Cardiac muscle cell (in vitro differentiated cells and primary cell): ENCODE measurements around the gene LRRC4C. TPM values are rescaled to one million over a fixed set of nuclear protein-coding genes. Genes with fewer than 3 reads are reported as not detected.

Source experiments
- DNase-seq, 2 donors: peaks; one replicate each; pipeline versions ENCODE4 v3.0.0 to v3.0.0-alpha.2; 2010 to 2017; ENCODE audit warnings: low read depth in 1 of 2, low spot score in 1 of 2
- H3K27ac ChIP-seq: fragments of 200-600 bp; sonication (generic); 2 replicates; pipeline ENCODE4 v1.5.1; 2016
- H3K27me3 ChIP-seq: fragments of 200-600 bp; sonication (generic); 2 replicates; pipeline ENCODE4 v1.6.0; 2016; ENCODE audit warnings: control low read depth
- H3K36me3 ChIP-seq: fragments of 200-600 bp; sonication (generic); 2 replicates; pipeline ENCODE4 v1.5.1; 2016; ENCODE audit warnings: control low read depth
- H3K4me1 ChIP-seq: fragments of 200-600 bp; sonication (generic); 2 replicates; pipeline ENCODE4 v1.8.1; 2017; ENCODE audit warnings: low read depth, mild to moderate bottlenecking, mixed run types
- H3K4me3 ChIP-seq: fragments of 200-600 bp; sonication (generic); 2 replicates; pipeline ENCODE4 v1.5.1; 2016; ENCODE audit warnings: mild to moderate bottlenecking
- H3K9me3 ChIP-seq: fragments of 200-600 bp; sonication (generic); 2 replicates; pipeline ENCODE4 v1.5.1; 2017; ENCODE audit warnings: low read depth, mild to moderate bottlenecking, control low read depth
- CTCF ChIP-seq: IDR thresholded peaks from 2 replicates; pipeline ENCODE4 v1.5.1; 2012; ENCODE audit warnings: low read depth, mild to moderate bottlenecking, low read length
- polyA plus RNA-seq: library from polyadenylated mRNA; unstranded; fragments of >200 nt; fragmentation: Nextera tagmentation; extraction: Ambion mirVana; gene quantifications from 2 replicates; pipeline ENCODE4 v1.2.1, GENCODE V29; 2016
- total RNA-seq: library from RNA; depleted of rRNA; stranded (reverse); fragments of >200 nt; gene quantifications from 2 replicates; pipeline ENCODE4 v1.2.3, GENCODE V29; 2016

The LRRC4C gene
- total and polyA plus RNA-seq, 2 experiments from 2014 or later = 0.66 to 0.77 TPM

- DNase-seq = no peak
- Histone ChIP-seq H3K4me3 (no peak overlapping the region), H3K36me3 (no peaks in the 10 kb centered on the region), H3K9me3 (no peaks in the 10 kb centered on the region), H3K4me1 (no peaks in the 10 kb centered on the region), H3K27ac (no peak overlapping the region), H3K27me3 (no peaks in the 10 kb centered on the region)
- TF ChIP-seq CTCF = no peak
Measured at GRCh38 chr11:40998920-40999319, 460.5 kb downstream of the LRRC4C start.

- no peak overlapping the region for H3K4me3 ChIP-seq
- H3K4me1 ChIP-seq = no peaks in the 10 kb centered on the region
- no peak for TF ChIP-seq CTCF
- no peak for DNase-seq
- H3K27ac ChIP-seq = no peak overlapping the region
- no peaks in the 10 kb centered on the region for H3K36me3 ChIP-seq
- no peaks in the 10 kb centered on the region for H3K9me3 ChIP-seq
- no peaks in the 10 kb centered on the region for H3K27me3 ChIP-seq
Measured at GRCh38 chr11:40987776-40988435, 471.5 kb downstream of the LRRC4C start.

GRCh38 chr11:40986320-40986719 is 473.1 kb downstream of the LRRC4C start:
- no peak for DNase-seq
- H3K36me3 ChIP-seq = no peaks in the 10 kb centered on the region
- no peaks in the 10 kb centered on the region for H3K4me1 ChIP-seq
- no peak overlapping the region for H3K27ac ChIP-seq
- TF ChIP-seq CTCF = no peak
- no peaks in the 10 kb centered on the region for H3K9me3 ChIP-seq
- no peak overlapping the region for H3K4me3 ChIP-seq
- no peaks in the 10 kb centered on the region for H3K27me3 ChIP-seq

GRCh38 chr11:40975076-40975475 is 484.4 kb downstream of the LRRC4C start:
- Histone ChIP-seq H3K4me1 (no peaks in the 10 kb centered on the region), H3K9me3 (no peaks in the 10 kb centered on the region), H3K27ac (no peak overlapping the region), H3K4me3 (no peak overlapping the region), H3K27me3 (no peaks in the 10 kb centered on the region), H3K36me3 (no peaks in the 10 kb centered on the region)
- no peak for TF ChIP-seq CTCF
- DNase-seq = no peak

- Histone ChIP-seq H3K27ac (no peak overlapping the region), H3K4me3 (no peak overlapping the region), H3K36me3 (no peaks in the 10 kb centered on the region), H3K9me3 (no peaks in the 10 kb centered on the region), H3K4me1 (no peaks in the 10 kb centered on the region), H3K27me3 (no peaks in the 10 kb centered on the region)
- no peak for TF ChIP-seq CTCF
- DNase-seq = no peak
Measured at GRCh38 chr11:40974186-40974795, 485.2 kb downstream of the LRRC4C start.
